HG03565 (cell line): ENCODE results near the gene LRRC47.
A peak's percentile ranks its signal among the peaks of the same experiment; 100 is the strongest.

Source experiments
- ATAC-seq: cut with Tn5 transposase; IDR thresholded peaks from one replicate; pipeline ENCODE4 v1.9.1; 2021; ENCODE audit warnings: mild to moderate bottlenecking, moderate library complexity; ENCODE audit not compliant: unreplicated experiment

The LRRC47 gene

DNA sequence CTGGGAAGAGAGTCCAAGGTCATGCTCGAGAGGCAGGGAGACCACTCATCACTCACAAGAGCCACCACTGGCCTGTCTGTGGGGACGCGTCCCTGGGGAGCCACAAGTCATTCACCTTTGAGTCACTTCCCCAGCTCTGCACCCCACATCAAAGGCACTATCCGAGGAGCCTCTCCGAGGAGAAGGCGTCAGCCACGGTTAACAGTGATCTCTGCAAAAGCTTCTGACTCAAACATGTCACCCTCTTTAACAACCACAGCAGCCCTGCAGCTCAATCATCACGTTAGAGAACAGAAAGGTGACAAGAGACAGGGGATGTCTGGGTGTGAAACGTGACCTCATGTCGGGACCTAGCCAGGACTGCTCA lies 9.0 kb downstream of the LRRC47 start:
- ATAC-seq: peak; percentile 67

GRCh38 chr1:3786468-3787348 lies 9.6 kb downstream of the LRRC47 start:
- ATAC-seq: no peak

DNA sequence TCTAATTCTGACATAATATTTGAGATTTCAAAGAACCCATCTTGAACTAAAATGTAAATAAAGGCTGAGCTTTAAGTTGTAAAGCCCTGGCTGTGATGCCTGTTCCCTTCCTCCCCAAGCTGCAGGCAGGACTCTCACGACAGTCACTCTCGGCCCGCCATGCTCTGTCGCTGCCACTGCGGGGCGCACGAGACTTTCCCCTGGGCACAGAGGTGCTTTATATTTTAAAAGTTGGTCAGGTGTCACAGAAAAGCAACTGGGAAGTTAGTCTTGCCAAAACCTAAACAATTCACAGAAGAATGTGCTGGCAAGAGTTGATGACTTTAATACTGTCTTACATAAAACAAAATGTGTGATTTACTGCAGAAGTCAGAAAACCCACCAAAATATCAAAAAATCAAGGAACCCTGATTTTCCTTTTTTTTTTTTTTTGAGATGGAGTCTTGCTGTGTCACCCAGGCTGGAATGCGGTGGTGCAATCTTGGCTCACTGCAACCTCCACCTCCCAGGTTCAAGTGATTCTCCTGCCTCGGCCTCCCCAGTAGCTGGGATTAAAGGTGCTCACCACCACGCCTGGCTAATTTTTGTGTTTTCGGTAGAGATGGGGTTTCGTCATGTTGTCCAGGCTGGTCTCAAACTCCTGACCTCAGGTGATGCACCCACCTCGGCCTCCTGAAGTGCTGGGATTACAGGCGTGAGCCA lies 10.7 kb downstream of the LRRC47 start:
- ATAC-seq: no peak

DNA sequence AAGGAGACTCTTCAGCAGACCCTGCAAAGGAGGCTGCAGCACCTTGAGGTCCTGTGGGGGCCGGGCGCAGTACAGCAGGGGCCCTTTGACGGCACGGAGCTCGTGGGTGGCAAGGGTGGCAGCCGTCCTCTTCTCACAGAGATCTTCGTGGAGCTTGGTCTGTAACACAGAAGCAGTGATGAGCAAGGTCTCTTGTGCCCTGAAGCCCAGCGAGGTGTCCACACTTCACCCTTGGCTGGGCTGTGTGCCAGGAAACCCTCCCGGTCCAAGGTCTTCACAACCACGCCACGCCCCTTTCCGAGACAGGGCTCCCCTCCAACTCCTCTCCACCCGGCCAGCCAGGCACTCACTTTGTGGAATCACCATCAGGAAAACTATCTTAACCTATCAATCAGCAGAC lies 11.3 kb downstream of the LRRC47 start:
- no peak for ATAC-seq

DNA sequence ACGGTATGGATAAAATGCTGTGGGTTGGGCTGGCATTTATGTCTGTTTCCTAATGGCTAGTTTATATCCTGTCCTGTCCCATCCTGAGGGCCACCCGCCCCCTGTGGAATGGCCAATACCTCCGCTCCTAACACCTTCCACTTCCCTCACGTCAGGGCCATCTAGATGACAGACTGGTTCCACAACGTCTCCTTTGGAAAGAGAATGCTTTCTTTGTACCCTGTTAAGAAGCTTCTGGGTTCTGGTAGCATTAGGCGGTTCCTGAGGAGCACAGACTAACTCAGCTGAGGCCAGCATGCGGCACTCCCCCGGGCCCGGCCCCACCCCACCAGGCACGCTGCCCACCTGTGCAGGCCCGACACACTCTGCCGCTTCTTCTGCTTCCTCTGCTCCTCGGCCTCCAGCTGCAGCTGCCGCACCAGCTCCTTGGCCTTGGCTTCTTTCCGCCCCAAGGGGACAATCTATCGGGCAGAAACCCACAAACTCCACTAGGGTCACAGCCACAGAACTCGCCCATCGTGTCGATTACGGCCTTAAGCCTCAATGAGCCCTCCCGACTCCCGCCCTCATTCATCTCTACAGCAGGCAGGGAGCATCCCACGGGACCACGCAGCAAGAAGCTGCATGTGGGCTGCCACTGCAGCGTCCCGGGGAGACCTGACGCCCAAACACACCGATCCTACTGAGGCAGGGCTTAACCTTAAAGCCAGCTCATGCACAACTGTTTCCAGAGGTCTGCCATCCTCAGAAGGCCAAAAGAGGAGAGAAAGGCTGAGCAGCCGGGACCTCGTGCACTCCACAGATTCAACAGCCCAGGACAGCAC lies 12.4 kb downstream of the LRRC47 start:
- no peak for ATAC-seq

- no peak for ATAC-seq
Observed at GRCh38 chr1:3780901-3781300, 15.4 kb downstream of the LRRC47 start.

DNA sequence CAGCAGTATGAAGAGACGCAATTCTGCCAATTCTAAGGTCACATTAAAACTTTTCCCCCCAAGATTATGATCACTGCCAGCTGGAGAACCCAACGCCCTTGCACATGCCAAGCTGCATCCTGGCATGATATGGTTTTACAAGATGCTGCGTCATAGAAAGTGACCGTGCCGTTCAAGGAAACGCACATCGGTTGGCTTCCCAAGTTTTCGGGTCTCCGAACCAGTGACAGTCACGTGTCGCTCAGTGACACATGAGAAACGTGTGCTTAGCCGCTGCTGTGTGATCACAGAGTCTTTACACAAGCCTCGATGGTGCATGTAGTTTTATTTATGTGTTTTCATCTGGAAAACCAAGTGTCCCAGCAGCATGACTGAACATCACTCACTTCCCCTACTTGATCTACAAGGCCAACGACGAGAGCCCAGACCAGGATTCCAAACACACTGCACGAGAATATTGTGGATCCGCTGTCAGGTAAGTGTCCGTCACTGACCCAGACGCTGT lies 16.3 kb downstream of the LRRC47 start:
- no peak for ATAC-seq

DNA sequence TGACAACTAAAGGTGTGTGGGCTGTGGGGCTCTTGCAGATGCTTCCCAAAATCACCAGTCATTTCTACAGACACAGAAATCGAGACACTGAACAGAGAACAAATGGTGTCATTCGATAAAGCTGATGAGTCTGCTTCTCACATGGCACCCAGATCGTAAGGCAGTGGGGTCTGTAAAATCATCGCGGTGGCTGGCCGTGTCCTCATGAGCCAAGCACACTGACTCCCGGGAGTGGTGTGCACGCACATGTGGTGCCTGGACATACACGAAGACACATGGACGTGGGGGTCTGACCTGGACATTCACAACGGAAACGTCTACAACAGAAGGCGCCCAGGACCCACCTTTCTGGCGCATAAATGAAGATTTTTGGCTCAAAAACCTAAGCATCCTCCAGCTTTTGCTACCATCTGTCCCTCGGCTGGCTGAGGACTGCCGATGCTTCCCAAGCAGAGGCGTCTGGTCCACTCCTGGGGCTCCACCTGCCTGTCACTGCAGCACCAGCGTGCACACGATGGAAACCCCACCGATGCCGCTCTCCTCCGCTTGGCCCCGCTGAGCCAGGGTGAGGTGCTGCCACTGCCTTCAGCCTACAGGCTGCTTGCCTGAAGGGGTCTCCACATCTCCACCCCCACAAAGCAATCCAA lies 16.9 kb downstream of the LRRC47 start:
- no peak for ATAC-seq

DNA sequence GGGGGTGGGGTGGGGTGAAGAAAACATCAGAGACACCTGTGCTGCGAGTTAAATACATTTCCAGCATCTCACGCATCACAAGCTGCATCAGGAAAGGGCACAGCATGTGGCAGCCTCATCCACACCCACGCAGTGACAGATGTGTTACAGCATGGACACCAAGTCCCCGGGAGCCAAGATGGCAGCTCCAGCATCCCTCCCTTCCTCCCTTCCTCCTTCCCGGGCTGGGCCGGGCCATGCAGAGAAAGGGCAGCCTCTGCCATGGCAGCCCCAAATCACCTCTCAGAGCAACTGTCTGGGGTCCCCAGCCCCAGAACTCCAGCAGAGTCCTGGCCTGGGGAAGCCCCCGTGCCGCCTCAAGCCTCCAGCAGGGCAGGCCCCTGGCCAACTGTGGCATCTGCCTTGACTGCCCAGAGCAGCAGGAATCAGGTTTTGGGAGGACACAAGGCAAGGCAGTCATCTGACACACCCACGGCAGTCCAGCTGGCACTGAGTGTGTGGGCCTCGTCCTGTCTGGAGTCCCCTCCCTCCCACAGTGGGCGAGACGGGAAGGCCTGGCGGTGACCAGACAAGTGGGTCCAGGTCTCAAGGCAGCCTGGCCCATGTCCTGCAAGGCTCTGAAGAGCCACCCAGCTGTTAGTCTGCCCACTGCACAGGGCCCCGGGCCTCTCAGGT lies 17.6 kb downstream of the LRRC47 start:
- ATAC-seq: no peak

DNA sequence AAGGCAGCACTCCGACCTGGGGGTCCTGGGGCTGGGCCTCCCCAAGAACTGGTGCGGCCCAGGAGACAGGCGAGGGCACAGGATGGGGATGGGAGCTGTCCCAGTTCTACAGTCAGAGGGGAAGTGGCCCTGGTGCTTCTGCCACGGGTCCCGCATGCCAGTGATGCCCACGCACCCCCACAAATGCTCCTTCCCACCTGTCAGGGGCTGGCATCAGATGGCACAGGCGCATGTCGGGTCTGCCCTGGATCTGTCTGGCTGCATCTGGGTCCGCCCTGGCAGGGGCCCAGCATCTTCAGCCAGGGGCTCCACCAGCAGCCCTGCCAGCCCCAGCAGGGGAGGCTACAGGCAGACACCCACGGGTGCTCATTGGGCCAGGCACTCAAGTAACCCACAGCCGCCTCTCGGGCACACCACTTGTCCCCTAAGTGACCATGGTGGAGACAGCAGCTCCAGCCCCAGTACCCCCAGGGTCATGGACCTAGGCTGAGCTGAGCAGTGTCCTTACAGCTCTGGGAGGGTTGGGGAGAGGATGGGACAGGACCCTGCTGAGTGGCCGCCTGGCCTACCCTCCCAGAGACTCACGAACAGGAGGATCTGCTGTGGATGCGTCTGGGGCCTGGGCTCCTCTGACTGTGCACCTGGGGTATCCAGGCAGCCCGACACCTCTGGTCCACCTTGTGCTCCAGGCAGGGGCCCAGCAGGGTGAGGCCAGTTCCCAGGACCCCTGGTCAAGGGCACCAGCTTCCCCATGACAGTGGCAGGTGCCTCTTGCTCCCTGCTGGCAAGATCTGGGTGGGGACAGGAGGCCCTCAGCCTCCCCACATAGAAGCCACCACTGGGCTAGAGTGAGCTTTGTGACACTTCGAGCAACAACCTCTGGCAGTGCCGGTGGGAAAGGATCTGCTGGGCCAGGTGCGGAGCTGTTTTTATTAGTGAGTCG lies 18.4 kb downstream of the LRRC47 start:
- no peak for ATAC-seq

DNA sequence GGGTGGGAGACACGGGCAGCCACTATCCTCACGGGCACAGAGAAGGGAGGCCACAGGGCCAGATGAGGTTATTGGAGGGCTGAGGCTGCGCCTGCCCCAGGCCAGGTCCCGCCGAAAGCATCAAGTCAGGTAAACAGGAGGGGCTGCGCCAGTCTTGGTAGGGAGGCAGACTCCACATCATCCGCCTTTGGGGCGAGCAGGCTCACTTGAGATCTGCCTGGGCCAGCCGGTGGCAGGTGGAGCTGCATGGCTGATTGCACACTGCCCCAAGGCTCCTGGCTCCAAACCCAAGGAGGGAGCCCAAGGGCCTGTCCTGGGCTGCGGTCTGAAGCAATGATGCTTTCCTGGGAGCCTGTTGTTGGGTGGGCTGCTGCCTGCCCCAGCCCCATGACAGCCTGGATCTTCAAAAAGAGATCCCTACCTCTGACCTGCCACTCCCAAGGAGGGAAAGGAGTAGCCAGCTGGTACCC lies 19.2 kb downstream of the LRRC47 start:
- no peak for ATAC-seq

GRCh38 chr1:3776231-3776961 lies 19.9 kb downstream of the LRRC47 start:
- ATAC-seq: no peak

- ATAC-seq: no peak
Observed at GRCh38 chr1:3775490-3776230, 20.6 kb downstream of the LRRC47 start.

GRCh38 chr1:3774946-3775489 lies 21.3 kb downstream of the LRRC47 start:
- ATAC-seq: no peak

GRCh38 chr1:3774276-3774945 lies 21.9 kb downstream of the LRRC47 start:
- no peak for ATAC-seq

GRCh38 chr1:3773572-3774275 lies 22.6 kb downstream of the LRRC47 start:
- no peak for ATAC-seq
